Gastroesophageal sphincter (tissue), 4 donors: ENCODE results near the gene TERB1. TPM values are rescaled to one million over a fixed set of nuclear protein-coding genes. Genes with fewer than 3 reads are reported as not detected.
A peak's percentile ranks its signal among the peaks of the same experiment; 100 is the strongest.

Source experiments
- ATAC-seq: fragments of 150-250 bp; one replicate; pipeline ENCODE4 v1.9.1; 2016; ENCODE audit warnings: mild to moderate bottlenecking, moderate library complexity
- H3K27ac ChIP-seq, 4 donors: fragments of 200-600 bp; sonication (generic) in 3 of 4; 1 replicate in 3 of 4; 2 replicates in 1 of 4; pipeline ENCODE4 v1.5.1; 2016 to 2019
- H3K27me3 ChIP-seq: fragments of 200-600 bp; sonication (generic); one replicate; pipeline ENCODE4 v1.5.1; 2019
- H3K36me3 ChIP-seq, 2 donors: fragments of 200-600 bp; sonication (generic); one replicate each; pipeline ENCODE4 v1.5.1; 2019; ENCODE audit warnings: control low read depth in 1 of 2
- H3K4me1 ChIP-seq, 3 donors: fragments of 200-600 bp; sonication (generic); 1 replicate in 2 of 3; 2 replicates in 1 of 3; pipeline ENCODE4 v1.5.1; 2016 to 2019; ENCODE audit warnings: control low read depth in 2 of 3
- H3K4me3 ChIP-seq, 2 donors: fragments of 200-600 bp; sonication (generic); one replicate each; pipeline ENCODE4 v1.5.1; 2019; ENCODE audit warnings: mild to moderate bottlenecking in 1 of 2, moderate library complexity in 1 of 2
- H3K9me3 ChIP-seq, 3 donors: fragments of 200-600 bp; sonication (generic); one replicate each; pipeline ENCODE4 v1.5.1; 2017 to 2019; ENCODE audit warnings: control low read depth in 2 of 3
- EP300 ChIP-seq: sonication (generic); formaldehyde crosslinking; IDR thresholded peaks from one replicate; pipeline ENCODE4 v1.6.1; 2017; ENCODE audit warnings: antibody characterized with exemption, mild to moderate bottlenecking
- POLR2A ChIP-seq, 2 donors: fragments of 450-650 bp; IDR thresholded peaks; one replicate each; pipeline ENCODE4 v1.6.1; 2017; ENCODE audit warnings: antibody characterized with exemption in 2 of 2, mild to moderate bottlenecking in 2 of 2, moderate library complexity in 1 of 2
- POLR2AphosphoS5 ChIP-seq: sonication (generic); formaldehyde crosslinking; IDR thresholded peaks from one replicate; pipeline ENCODE4 v1.6.1; 2017; ENCODE audit warnings: antibody characterized with exemption
- WGBS, 2 donors: methylation state at CpG; one replicate each; pipeline ENCODE4 v1.1.5; 2018; ENCODE audit warnings: low coverage in 1 of 2; 5-methylcytosine and 5-hydroxymethylcytosine counted together
- total RNA-seq, 4 donors: library from RNA; depleted of rRNA; stranded (reverse); fragments of >200 nt; gene quantifications; one replicate each; pipeline ENCODE4 v1.1.0, GENCODE V29; 2016
- TF ChIP-seq, protein P1 (sequence below), 4 experiments: fragments of 200-600 bp in 2 of 4; fragments of 450-650 bp in 2 of 4; sonication (generic) in 1 of 4; IDR thresholded peaks; one replicate each; pipeline ENCODE4 v1.5.1; 2017 to 2019; ENCODE audit warnings: antibody characterized with exemption in 4 of 4, mild to moderate bottlenecking in 2 of 4, moderate library complexity in 2 of 4

Gene TERB1
- total RNA-seq, 4 donors from 2014 or later = 0.40 TPM; not detected in 3

DNA sequence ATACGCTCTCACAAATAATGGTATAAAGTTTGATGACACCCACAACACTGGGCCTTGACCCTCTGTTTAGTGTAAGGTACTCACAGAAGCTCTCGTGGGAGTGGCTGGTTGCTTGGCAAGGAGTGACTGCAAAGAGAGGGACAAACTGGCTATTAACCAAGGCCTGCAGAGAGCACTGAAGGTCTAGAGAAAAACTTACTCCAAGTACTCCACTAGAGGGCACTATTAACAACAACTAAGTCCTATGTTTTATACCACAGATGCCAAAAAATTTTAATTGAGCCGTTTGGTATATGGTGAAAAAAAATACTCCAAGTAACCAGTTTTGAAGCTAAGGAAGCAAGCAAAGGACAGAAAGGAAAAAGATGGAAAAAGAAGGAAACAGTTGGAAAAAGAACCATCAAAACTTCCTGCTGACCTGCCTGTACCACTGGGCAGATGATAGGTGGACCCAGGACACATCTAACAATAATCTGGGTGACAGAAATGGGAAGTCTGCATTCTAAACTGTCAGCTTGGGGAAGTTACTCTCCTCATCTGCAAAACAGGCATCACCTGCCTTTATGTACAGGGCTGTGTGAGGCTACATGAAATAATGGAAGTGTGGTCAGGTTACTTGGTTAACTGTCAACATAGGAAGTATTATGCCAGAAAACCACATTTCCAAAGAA lies 73.1 kb downstream of the TERB1 start:
- no peaks in the 10 kb centered on the region for H3K9me3 ChIP-seq
- H3K27ac ChIP-seq = peak overlapping the region in 1 of 4 donors; percentile 12
- peaks cover 0 to 13% (median 2%) of the 10 kb centered on the region in 3 donors for H3K4me1 ChIP-seq
- WGBS, 2 donors = 24 to 33% methylated on average over 3 of the region's 3 CpGs
- H3K27me3 ChIP-seq = no peaks in the 10 kb centered on the region
- peak; percentile 24 for TF ChIP-seq POLR2AphosphoS5
- TF ChIP-seq, protein P1, sequence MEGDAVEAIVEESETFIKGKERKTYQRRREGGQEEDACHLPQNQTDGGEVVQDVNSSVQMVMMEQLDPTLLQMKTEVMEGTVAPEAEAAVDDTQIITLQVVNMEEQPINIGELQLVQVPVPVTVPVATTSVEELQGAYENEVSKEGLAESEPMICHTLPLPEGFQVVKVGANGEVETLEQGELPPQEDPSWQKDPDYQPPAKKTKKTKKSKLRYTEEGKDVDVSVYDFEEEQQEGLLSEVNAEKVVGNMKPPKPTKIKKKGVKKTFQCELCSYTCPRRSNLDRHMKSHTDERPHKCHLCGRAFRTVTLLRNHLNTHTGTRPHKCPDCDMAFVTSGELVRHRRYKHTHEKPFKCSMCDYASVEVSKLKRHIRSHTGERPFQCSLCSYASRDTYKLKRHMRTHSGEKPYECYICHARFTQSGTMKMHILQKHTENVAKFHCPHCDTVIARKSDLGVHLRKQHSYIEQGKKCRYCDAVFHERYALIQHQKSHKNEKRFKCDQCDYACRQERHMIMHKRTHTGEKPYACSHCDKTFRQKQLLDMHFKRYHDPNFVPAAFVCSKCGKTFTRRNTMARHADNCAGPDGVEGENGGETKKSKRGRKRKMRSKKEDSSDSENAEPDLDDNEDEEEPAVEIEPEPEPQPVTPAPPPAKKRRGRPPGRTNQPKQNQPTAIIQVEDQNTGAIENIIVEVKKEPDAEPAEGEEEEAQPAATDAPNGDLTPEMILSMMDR (IDR thresholded peaks at IDR 0.05) = peak; percentile 66 to 77 (median 70)
- no peak for TF ChIP-seq POLR2A (IDR thresholded peaks at IDR 0.05)
- no peak overlapping the region for H3K4me3 ChIP-seq
- H3K36me3 ChIP-seq = peaks cover 5 to 95% of the 10 kb centered on the region in 2 donors
- ATAC-seq = peak; percentile 82

DNA sequence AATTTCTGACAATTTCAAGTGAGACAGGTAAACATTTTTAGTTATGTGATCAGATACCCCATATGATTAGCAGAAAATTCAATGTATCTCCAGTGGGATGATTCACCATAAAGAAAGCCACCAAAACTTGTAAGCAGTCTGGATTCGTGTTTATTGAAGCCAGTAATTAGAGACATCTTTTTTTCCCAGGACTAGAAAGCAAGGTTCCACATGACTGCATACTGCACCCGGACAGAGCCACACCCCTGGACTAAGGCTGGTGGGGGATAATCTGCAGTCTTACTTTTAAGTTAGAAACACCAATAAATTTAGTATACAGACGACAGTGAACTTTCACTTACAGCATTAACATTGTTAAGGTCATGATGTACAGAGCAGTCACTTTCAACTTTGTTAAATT lies 80.6 kb downstream of the TERB1 start:
- Histone ChIP-seq H3K27ac (no peak overlapping the region), H3K27me3 (no peaks in the 10 kb centered on the region), H3K4me1 (peaks cover 0 to 4% (median 0%) of the 10 kb centered on the region in 3 donors), H3K9me3 (no peaks in the 10 kb centered on the region), H3K36me3 (peaks cover 5 to 82% of the 10 kb centered on the region in 2 donors), H3K4me3 (no peak overlapping the region)
- ATAC-seq = no peak
- TF ChIP-seq EP300 = no peak
- no peak for TF ChIP-seq POLR2AphosphoS5
- TF ChIP-seq POLR2A (IDR thresholded peaks at IDR 0.05) = no peak
- TF ChIP-seq, protein P1 (IDR thresholded peaks at IDR 0.05) = no peak
- WGBS, 2 donors = 54 to 73% methylated on average over 3 of the region's 3 CpGs

DNA sequence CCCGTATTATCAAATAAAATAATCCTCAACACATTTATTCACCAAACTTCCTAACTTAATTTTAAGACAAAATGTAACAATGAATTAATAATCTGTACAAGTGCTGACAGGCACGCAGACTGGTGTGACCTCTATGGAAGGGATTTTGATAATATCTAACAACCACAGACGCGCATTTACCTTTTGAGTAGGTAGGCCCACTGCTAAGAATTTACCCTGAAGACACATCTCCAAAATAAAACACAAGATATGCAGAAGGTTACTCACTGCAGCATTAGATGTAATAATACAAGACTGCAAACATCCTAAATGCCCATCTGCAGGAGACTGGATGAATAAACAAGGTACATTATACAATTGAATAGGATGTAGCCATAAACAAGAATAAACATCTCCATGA lies 82.1 kb downstream of the TERB1 start:
- Histone ChIP-seq H3K9me3 (no peaks in the 10 kb centered on the region), H3K36me3 (peaks cover under 1 to 67% of the 10 kb centered on the region in 2 donors), H3K4me3 (no peak overlapping the region), H3K27ac (no peak overlapping the region), H3K4me1 (peaks cover 0 to 6% (median 0%) of the 10 kb centered on the region in 3 donors), H3K27me3 (no peaks in the 10 kb centered on the region)
- 91 to 95% methylated on average over 4 of the region's 4 CpGs for WGBS, 2 donors
- TF ChIP-seq POLR2AphosphoS5 (no peak), POLR2A (IDR thresholded peaks at IDR 0.05) (no peak), EP300 (no peak)
- TF ChIP-seq, protein P1 (IDR thresholded peaks at IDR 0.05) = no peak
- no peak for ATAC-seq

DNA sequence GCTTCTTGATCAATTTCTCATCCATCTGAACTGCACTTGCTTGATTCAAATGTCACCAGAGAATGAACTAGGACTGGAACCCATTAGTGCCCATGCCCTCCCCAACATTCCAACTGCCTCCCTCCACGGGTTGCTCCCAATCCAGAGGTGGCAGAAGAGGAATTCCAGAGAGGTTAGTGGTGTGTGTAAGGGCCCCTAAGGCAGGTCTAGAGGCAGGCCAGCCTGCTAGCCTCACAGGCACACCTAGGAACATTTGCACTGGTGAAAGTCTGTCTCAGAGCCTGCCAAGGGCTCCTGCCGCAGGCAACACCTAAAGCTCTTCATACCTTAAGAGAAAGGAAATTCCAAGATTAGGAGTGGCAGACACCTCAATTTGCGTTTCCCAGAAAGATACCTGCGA lies 83.6 kb downstream of the TERB1 start:
- Histone ChIP-seq H3K9me3 (no peaks in the 10 kb centered on the region), H3K27ac (no peak overlapping the region), H3K4me1 (peaks cover 0 to 13% (median 0%) of the 10 kb centered on the region in 3 donors), H3K4me3 (no peak overlapping the region), H3K27me3 (no peaks in the 10 kb centered on the region), H3K36me3 (peaks cover 0 to 52% of the 10 kb centered on the region in 2 donors)
- 57 to 85% methylated on average over 2 to 4 of the region's 4 CpGs for WGBS, 2 donors
- no peak for ATAC-seq
- no peak for TF ChIP-seq POLR2AphosphoS5
- TF ChIP-seq EP300 = no peak
- TF ChIP-seq, protein P1 (IDR thresholded peaks at IDR 0.05) = no peak
- TF ChIP-seq POLR2A (IDR thresholded peaks at IDR 0.05) = no peak

DNA sequence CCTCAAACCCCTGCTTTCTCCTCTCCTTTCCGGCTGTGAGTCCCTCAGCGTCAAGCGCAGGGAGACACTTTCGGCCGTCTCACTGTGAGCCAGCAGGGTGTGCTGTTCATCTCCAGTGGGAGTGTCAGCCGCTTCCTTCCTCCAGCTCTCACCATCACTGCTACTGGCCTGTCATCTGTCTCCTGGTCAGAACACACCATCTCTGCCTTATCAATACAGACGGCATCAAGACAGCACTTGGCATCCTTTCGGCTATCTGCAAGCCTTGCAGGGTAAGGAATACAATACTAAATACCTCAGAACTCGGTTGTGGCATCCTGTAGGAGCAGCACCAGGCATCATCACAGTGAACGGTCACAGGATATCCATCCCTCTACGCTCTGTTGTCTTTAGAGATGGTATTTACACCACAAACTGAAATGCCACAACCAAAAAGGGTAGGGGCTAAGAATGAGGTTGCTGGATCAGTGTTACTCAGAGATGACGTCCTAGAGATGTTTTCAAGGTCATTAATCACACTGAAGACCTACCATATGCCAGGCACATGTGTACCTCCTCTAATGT lies 84.2 kb downstream of the TERB1 start:
- peak; percentile 46 for ATAC-seq
- Histone ChIP-seq H3K4me1 (peaks cover 0 to 13% (median 0%) of the 10 kb centered on the region in 3 donors), H3K36me3 (peaks cover 0 to 46% of the 10 kb centered on the region in 2 donors), H3K9me3 (no peaks in the 10 kb centered on the region), H3K4me3 (no peak overlapping the region), H3K27ac (no peak overlapping the region), H3K27me3 (no peaks in the 10 kb centered on the region)
- WGBS, 2 donors = 27 to 60% methylated on average over 4 to 10 of the region's 12 CpGs
- TF ChIP-seq, protein P1 (IDR thresholded peaks at IDR 0.05) = peak in 3 of 4 experiments; percentile 34 to 53 (median 42)
- no peak for TF ChIP-seq POLR2AphosphoS5
- no peak for TF ChIP-seq POLR2A (IDR thresholded peaks at IDR 0.05)
- no peak for TF ChIP-seq EP300
